BJ (cell line): ENCODE measurements around the gene DNAJC13. TPM values are rescaled to one million over a fixed set of nuclear protein-coding genes. Genes with fewer than 3 reads are reported as not detected.
"Not testable (repeated sequence)": the region's sequence is repeated elsewhere in the genome, so short reads cannot be mapped to it uniquely, and the experiment has no call there.

Experiments used
- CTCF ChIA-PET: fragments of 350-600 bp; formaldehyde crosslinking; extraction: SDS; loops from one replicate; lab custom pipeline; 2021; ENCODE audit warnings: antibody characterized with exemption, inconsistent platforms; lab: Yijun Ruan, JAX
- POLR2A ChIA-PET: fragments of 300-600 bp; sonication (Branson Sonifier 250); formaldehyde crosslinking; extraction: SDS; loops from one replicate; lab custom pipeline; 2021; ENCODE audit warnings: antibody characterized with exemption; lab: Charles Lee
- DNase-seq: peaks from one replicate; pipeline ENCODE4 v3.0.0-alpha.2; 2011; ENCODE audit warnings: low read depth
- H3K27me3 ChIP-seq: 2 replicates; pipeline ENCODE4 v1.6.0; 2011; ENCODE audit warnings: low read length; ENCODE audit not compliant: control insufficient read depth, insufficient read depth
- H3K36me3 ChIP-seq: 2 replicates; pipeline ENCODE4 v1.5.1; 2011; ENCODE audit warnings: low read length; ENCODE audit not compliant: control insufficient read depth, insufficient read depth
- H3K4me3 ChIP-seq: 2 replicates; pipeline ENCODE4 v1.5.1; 2011; ENCODE audit warnings: low read depth, mild to moderate bottlenecking, control low read depth, low read length
- CTCF ChIP-seq: IDR thresholded peaks from 2 replicates; pipeline ENCODE4 v1.5.1; 2011; ENCODE audit warnings: low read depth, mild to moderate bottlenecking, control low read depth, inconsistent platforms, low read length, moderate library complexity; ENCODE audit not compliant: insufficient read depth
- polyA minus RNA-seq: library from RNA; depleted of rRNA, polyadenylated mRNA; stranded (reverse); fragments of >200 nt; gene quantifications from 2 replicates; pipeline ENCODE4 v1.2.3, GENCODE V29; 2011; rRNA and poly(A)+ RNA removed
- polyA plus RNA-seq: library from polyadenylated mRNA; depleted of rRNA; stranded (reverse); fragments of >200 nt; gene quantifications from 2 replicates; pipeline ENCODE4 v1.2.3, GENCODE V29; 2011; rRNA removed

DNAJC13 gene
- polyA plus RNA-seq (21.7 and 42.7 TPM in 2 replicates), polyA minus RNA-seq (48.0 and 52.8 TPM in 2 replicates)

- no peak for TF ChIP-seq CTCF
- ChIA-PET CTCF (interaction anchor here (0.7 to 1.8 kb wide), 6 partner anchors 11 to 65 kb away, joined by 3 to 5 read pairs (median 4); no protein-coding TSS in a partner anchor), POLR2A (interaction anchor here (0.8 kb wide), 1 partner anchor 133 kb away, joined by 12 read pairs; no protein-coding TSS in a partner anchor)
- no peaks in the 10 kb centered on the region for H3K36me3 ChIP-seq
- peak within 1 kb of the TSS; percentile 93 for H3K4me3 ChIP-seq
- peak; percentile 80 for DNase-seq
- no peaks in the 10 kb centered on the region for H3K27me3 ChIP-seq
Measured at GRCh38 chr3:132416807-132417694, at the start of gene DNAJC13. Gene DNAJC13, plus strand, starts transcription at chr3:132417502. Its CDS starts 17,049 bp downstream, at chr3:132434551.

DNA sequence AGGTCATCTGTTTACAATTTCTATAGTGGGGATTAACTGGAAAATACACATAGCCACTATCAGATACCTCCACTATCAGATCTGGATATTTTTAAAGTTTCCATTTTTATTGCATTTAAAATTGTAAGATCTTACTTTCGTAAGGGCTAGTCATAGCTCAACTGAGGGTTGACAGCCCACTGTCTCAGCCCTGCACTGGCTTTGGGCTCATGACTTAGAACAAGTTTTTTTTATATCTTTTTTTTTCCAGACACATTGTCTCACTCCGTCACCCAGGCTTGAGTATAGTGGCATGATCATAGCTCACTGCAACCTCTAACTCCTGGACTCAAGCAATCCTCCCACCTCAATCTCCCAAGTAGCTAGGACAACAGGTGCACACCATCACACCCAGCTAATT, 48.8 kb upstream of the DNAJC13 start:
- Histone ChIP-seq H3K36me3 (no peaks in the 10 kb centered on the region), H3K4me3 (no peak overlapping the region), H3K27me3 (peaks cover 2% of the 10 kb centered on the region; the same call in 1 of the 2 replicates)
- no peak for DNase-seq
- ChIA-PET CTCF (interaction anchor here (0.7 to 1.6 kb wide), 4 partner anchors 8 to 137 kb away, joined by 3 to 5 read pairs (median 4); no protein-coding TSS in a partner anchor), POLR2A (no interaction called here)
- no peak for TF ChIP-seq CTCF

DNA sequence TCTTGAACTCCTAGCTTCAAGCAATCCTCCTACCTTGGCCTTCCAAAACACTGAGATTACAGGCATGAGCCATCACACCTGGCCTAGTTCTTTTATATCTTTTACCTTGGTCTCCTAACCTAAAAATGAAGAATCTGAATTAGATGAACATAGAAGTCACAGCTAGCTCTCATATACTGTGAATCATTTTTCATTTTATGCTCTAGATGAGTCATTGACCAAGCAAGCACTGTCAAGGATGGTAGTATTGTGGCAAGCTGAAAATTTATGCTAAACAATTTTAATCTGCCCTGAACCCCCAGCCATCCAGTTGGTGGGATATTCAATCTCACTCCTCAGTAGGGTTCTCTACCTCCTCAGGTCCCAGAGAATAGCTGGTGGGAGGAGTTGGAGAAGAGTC, 48.3 kb upstream of the DNAJC13 start:
- DNase-seq: no peak
- peaks cover 2% of the 10 kb centered on the region; the same call in 1 of the 2 replicates for H3K27me3 ChIP-seq
- no peaks in the 10 kb centered on the region for H3K36me3 ChIP-seq
- TF ChIP-seq CTCF: no peak
- POLR2A ChIA-PET: no interaction called here
- CTCF ChIA-PET: interaction anchor here (0.7 to 1.6 kb wide), 4 partner anchors 8 to 138 kb away, joined by 3 to 5 read pairs (median 4); no protein-coding TSS in a partner anchor
- no peak overlapping the region for H3K4me3 ChIP-seq

DNA sequence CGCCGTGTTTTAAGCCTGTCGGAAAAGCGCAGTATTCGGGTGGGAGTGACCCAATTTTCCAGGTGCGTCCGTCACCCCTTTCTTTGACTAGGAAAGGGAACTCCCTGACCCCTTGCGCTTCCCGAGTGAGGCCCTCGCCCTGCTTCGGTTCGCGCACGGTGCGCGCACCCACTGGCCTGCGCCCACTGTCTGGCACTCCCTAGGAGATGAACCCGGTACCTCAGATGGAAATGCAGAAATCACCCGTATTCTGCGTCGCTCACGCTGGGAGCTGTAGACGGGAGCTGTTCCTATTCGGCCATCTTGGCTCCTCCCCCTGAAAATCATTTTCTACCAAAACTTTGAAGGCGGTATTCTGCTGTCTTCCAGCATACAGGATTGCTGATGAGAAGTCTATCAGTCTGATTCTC, 40.4 kb upstream of the DNAJC13 start:
- POLR2A ChIA-PET, H3K36me3 ChIP-seq, DNase-seq, H3K27me3 ChIP-seq, CTCF ChIA-PET, H3K4me3 ChIP-seq: not testable (repeated sequence)

DNA sequence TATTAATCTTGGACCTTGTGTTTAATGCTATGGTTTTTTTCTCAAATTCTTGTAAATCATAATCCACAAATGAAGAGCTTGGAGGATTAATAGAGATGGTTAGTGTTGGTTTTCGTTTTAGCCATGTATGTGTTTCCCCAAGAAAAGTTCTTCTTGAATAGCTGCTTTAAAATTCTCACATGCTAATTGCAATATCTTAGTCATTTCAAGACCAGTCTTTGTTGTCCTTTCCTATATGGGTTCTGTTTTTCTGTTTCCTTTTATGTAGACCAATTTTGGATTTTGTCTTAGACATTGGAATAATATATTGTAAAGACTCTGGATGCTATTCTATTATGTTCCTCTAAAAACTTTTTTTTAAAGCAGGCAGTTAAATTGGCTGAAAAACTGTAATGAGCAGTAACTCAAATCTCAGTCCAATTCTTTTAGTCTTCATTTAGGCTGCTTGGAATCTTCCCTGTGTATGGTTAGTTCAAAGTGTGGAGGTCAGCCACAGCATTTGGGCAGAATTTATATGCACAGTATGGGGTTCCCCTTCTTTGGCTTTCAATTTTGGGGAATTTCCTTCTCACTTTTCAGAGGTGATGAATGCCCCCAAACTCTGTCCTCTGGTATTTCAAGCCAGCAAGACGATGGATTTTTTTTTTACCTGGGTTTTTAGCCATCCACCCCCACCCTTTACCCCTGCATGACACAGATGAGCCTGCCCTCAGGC, 39.1 kb upstream of the DNAJC13 start:
- no peak for TF ChIP-seq CTCF
- DNase-seq: no peak
- Histone ChIP-seq H3K4me3 (no peak overlapping the region), H3K36me3 (no peaks in the 10 kb centered on the region), H3K27me3 (no peaks in the 10 kb centered on the region; the same call in 1 of the 2 replicates)
- POLR2A ChIA-PET: no interaction called here
- CTCF ChIA-PET: interaction anchor here (0.6 to 1.8 kb wide), 4 partner anchors 12 to 57 kb away, joined by 3 to 5 read pairs (median 4); no protein-coding TSS in a partner anchor
